IMR-90 (cell line): Measurements from ENCODE around the gene EFNA5.

ENCODE experiments used
- CEBPB ChIP-seq: IDR thresholded peaks from 2 replicates; pipeline ENCODE4 v1.6.1; 2012; ENCODE audit warnings: low read depth, low read length, improper control_type of control experiment
- CTCF ChIP-seq: conservative IDR thresholded peaks from 2 replicates; pipeline ENCODE4 v1.5.1; 2012; ENCODE audit warnings: mild to moderate bottlenecking, low read depth, low read length, improper control_type of control experiment
- MXI1 ChIP-seq: IDR thresholded peaks from 2 replicates; pipeline ENCODE4 v1.6.1; 2012; ENCODE audit warnings: low read depth, mild to moderate bottlenecking, low read length, moderate library complexity, borderline replicate concordance
- POLR2A ChIP-seq: IDR thresholded peaks from 2 replicates; pipeline ENCODE4 v1.6.1; 2012; ENCODE audit warnings: mild to moderate bottlenecking, low read depth, low read length
- RAD21 ChIP-seq: IDR thresholded peaks from 2 replicates; pipeline ENCODE4 v1.6.1; 2012; ENCODE audit warnings: low read length, improper control_type of control experiment
- RCOR1 ChIP-seq: IDR thresholded peaks from 2 replicates; pipeline ENCODE4 v1.6.1; 2012; ENCODE audit warnings: mild to moderate bottlenecking, low read length, improper control_type of control experiment; ENCODE audit not compliant: insufficient replicate concordance
- RFX5 ChIP-seq: IDR thresholded peaks from 2 replicates; pipeline ENCODE4 v1.8.0; 2012; ENCODE audit warnings: low read depth, mild to moderate bottlenecking, low read length, moderate library complexity
- SMC3 ChIP-seq: fragments of 150-350 bp; IDR thresholded peaks from 2 replicates; pipeline ENCODE4 v1.6.1; 2016; ENCODE audit warnings: low read depth, mild to moderate bottlenecking, antibody characterized with exemption, low read length, moderate library complexity
- USF2 ChIP-seq: fragments of 150-350 bp; IDR thresholded peaks from 2 replicates; pipeline ENCODE4 v1.6.1; 2017; ENCODE audit warnings: mild to moderate bottlenecking, antibody characterized with exemption, low read length, low read depth

GRCh38 chr5:107461770-107462169 is 209.0 kb downstream of the EFNA5 start:
- TF ChIP-seq CEBPB (no peak), CTCF (no peak), USF2 (no peak), RAD21 (no peak), MXI1 (no peak), SMC3 (no peak), RCOR1 (no peak), POLR2A (no peak), RFX5 (no peak)
